ENCODE measurements around the gene CCDC183.
"Not testable (repeated sequence)": the region's sequence is repeated elsewhere in the genome, so short reads cannot be mapped to it uniquely, and the experiment has no call there.

The CCDC183 gene

GRCh38 chr9:136759436-136760325, 36.5 kb upstream of the CCDC183 start:
- H3K4me3 ChIP-seq (ENCODE audit: low read depth, low read length): no peak overlapping the region
- TF ChIP-seq MAX (IDR thresholded peaks at IDR 0.05; ENCODE audit: low read depth, low read length) (no peak), MYC (IDR thresholded peaks at IDR 0.05; ENCODE audit: low read depth, low read length) (no peak), CTCF (IDR thresholded peaks at IDR 0.05; ENCODE audit: low read depth, low read length) (no peak), POLR2A (IDR thresholded peaks at IDR 0.05; ENCODE audit: extremely low read depth, insufficient read length) (no peak)
- no peak for DNase-seq (ENCODE audit: low read depth)

- no peak for TF ChIP-seq MAX (IDR thresholded peaks at IDR 0.05; ENCODE audit: low read depth, low read length)
- TF ChIP-seq POLR2A (IDR thresholded peaks at IDR 0.05; ENCODE audit: extremely low read depth, insufficient read length): no peak
- no peak for TF ChIP-seq CTCF (IDR thresholded peaks at IDR 0.05; ENCODE audit: low read depth, low read length)
- TF ChIP-seq MYC (IDR thresholded peaks at IDR 0.05; ENCODE audit: low read depth, low read length): no peak
- no peak overlapping the region for H3K4me3 ChIP-seq (ENCODE audit: low read depth, low read length)
- DNase-seq (ENCODE audit: low read depth): no peak
Measured at GRCh38 chr9:136760424-136760823, 35.7 kb upstream of the CCDC183 start.

GRCh38 chr9:136760834-136761544, 35.1 kb upstream of the CCDC183 start:
- H3K4me3 ChIP-seq (ENCODE audit: low read depth, low read length): not testable (repeated sequence)
- peak; percentile 71 for DNase-seq (ENCODE audit: low read depth)
- peak; percentile 79 for TF ChIP-seq CTCF (IDR thresholded peaks at IDR 0.05; ENCODE audit: low read depth, low read length)

GRCh38 chr9:136761545-136761981, 34.6 kb upstream of the CCDC183 start:
- TF ChIP-seq CTCF (IDR thresholded peaks at IDR 0.05; ENCODE audit: low read depth, low read length) (no peak), MAX (IDR thresholded peaks at IDR 0.05; ENCODE audit: low read depth, low read length) (no peak), POLR2A (IDR thresholded peaks at IDR 0.05; ENCODE audit: extremely low read depth, insufficient read length) (no peak), MYC (IDR thresholded peaks at IDR 0.05; ENCODE audit: low read depth, low read length) (no peak)
- no peak for DNase-seq (ENCODE audit: low read depth)
- H3K4me3 ChIP-seq (ENCODE audit: low read depth, low read length): no peak overlapping the region

- no peak for DNase-seq (ENCODE audit: low read depth)
- TF ChIP-seq POLR2A (IDR thresholded peaks at IDR 0.05; ENCODE audit: extremely low read depth, insufficient read length): no peak
- TF ChIP-seq CTCF (IDR thresholded peaks at IDR 0.05; ENCODE audit: low read depth, low read length): no peak
- TF ChIP-seq MYC (IDR thresholded peaks at IDR 0.05; ENCODE audit: low read depth, low read length): no peak
- TF ChIP-seq MAX (IDR thresholded peaks at IDR 0.05; ENCODE audit: low read depth, low read length): no peak
- no peak overlapping the region for H3K4me3 ChIP-seq (ENCODE audit: low read depth, low read length)
Measured at GRCh38 chr9:136762221-136762691, 33.9 kb upstream of the CCDC183 start.
